Neural progenitor cell (in vitro differentiated cells): ENCODE results near the gene TINCR. TPM values are rescaled to one million over a fixed set of nuclear protein-coding genes. Genes with fewer than 3 reads are reported as not detected.
A peak's percentile ranks its signal among the peaks of the same experiment; 100 is the strongest.

Experiments
- DNase-seq: peaks from one replicate; pipeline ENCODE4 v3.0.0-alpha.2; 2016; ENCODE audit warnings: low spot score
- H2AFZ ChIP-seq: fragments of 200-600 bp; sonication (generic); replicated peaks from 2 replicates; pipeline ENCODE4 v1.6.1; 2016; ENCODE audit warnings: antibody characterized with exemption
- H3F3A ChIP-seq: fragments of 200-600 bp; sonication (generic); 2 replicates; pipeline ENCODE4 v1.6.1; 2016; ENCODE audit warnings: antibody characterized with exemption, low read depth
- H3K27ac ChIP-seq: fragments of 200-600 bp; sonication (generic); 2 replicates; pipeline ENCODE4 v1.5.1; 2016; ENCODE audit warnings: mild to moderate bottlenecking
- H3K27me3 ChIP-seq: fragments of 200-600 bp; sonication (generic); 2 replicates; pipeline ENCODE4 v1.6.1; 2016; ENCODE audit warnings: mild to moderate bottlenecking, moderate library complexity
- H3K36me3 ChIP-seq: fragments of 200-600 bp; sonication (generic); 2 replicates; pipeline ENCODE4 v1.5.1; 2016
- H3K4me1 ChIP-seq: fragments of 200-600 bp; sonication (generic); 2 replicates; pipeline ENCODE4 v1.6.1; 2016; ENCODE audit warnings: mixed run types
- H3K4me2 ChIP-seq: fragments of 200-600 bp; sonication (generic); 2 replicates; pipeline ENCODE4 v1.6.1; 2016
- H3K4me3 ChIP-seq: fragments of 200-600 bp; sonication (generic); 2 replicates; pipeline ENCODE4 v1.5.1; 2016
- H3K79me2 ChIP-seq: fragments of 200-600 bp; sonication (generic); 2 replicates; pipeline ENCODE4 v1.6.1; 2016; ENCODE audit warnings: low read depth
- H3K9ac ChIP-seq: fragments of 200-600 bp; sonication (generic); 2 replicates; pipeline ENCODE4 v1.6.1; 2016
- H3K9me3 ChIP-seq: fragments of 200-600 bp; sonication (generic); 2 replicates; pipeline ENCODE4 v1.5.1; 2016; ENCODE audit warnings: low read depth
- H4K20me1 ChIP-seq: fragments of 200-600 bp; sonication (generic); 2 replicates; pipeline ENCODE4 v1.6.1; 2016; ENCODE audit warnings: low read depth
- H3K27ac Mint-ChIP-seq: 3 replicates; pipeline ENCODE4 v1.8.0; 2021; ENCODE audit warnings: mixed read lengths
- H3K27me3 Mint-ChIP-seq: 2 replicates; pipeline ENCODE4 v1.8.0; 2022; ENCODE audit warnings: low read depth, mild to moderate bottlenecking, inconsistent platforms, moderate library complexity, mixed read lengths; ENCODE audit not compliant: insufficient read depth
- H3K36me3 Mint-ChIP-seq: 3 replicates; pipeline ENCODE4 v1.8.0; 2021; ENCODE audit warnings: mixed read lengths
- H3K4me1 Mint-ChIP-seq: 3 replicates; pipeline ENCODE4 v1.8.0; 2021; ENCODE audit warnings: mixed read lengths
- H3K4me3 Mint-ChIP-seq: 3 replicates; pipeline ENCODE4 v1.8.0; 2021; ENCODE audit warnings: mild to moderate bottlenecking, moderate library complexity, mixed read lengths
- H3K9me3 Mint-ChIP-seq: 3 replicates; pipeline ENCODE4 v1.8.0; 2020; ENCODE audit warnings: mixed read lengths
- EZH2 ChIP-seq: fragments of 200-600 bp; sonication (generic); IDR thresholded peaks from 2 replicates; pipeline ENCODE4 v1.6.1; 2017; ENCODE audit warnings: antibody characterized with exemption, mild to moderate bottlenecking, moderate library complexity
- EZH2phosphoT487 ChIP-seq: fragments of 200-600 bp; sonication (generic); IDR thresholded peaks from 2 replicates; pipeline ENCODE4 v1.6.1; 2017; ENCODE audit warnings: antibody characterized with exemption
- total RNA-seq: library from RNA; depleted of rRNA; stranded (reverse); fragments of >200 nt; gene quantifications from 2 replicates; pipeline ENCODE4 v1.2.3, GENCODE V29; 2015; ENCODE audit warnings: low replicate concordance
- TF ChIP-seq, protein P1 (sequence below): fragments of 200-600 bp; sonication (generic); IDR thresholded peaks from 2 replicates; pipeline ENCODE4 v1.5.1; 2017; ENCODE audit warnings: antibody characterized with exemption, mild to moderate bottlenecking

Gene TINCR
- total RNA-seq, 1 donor from 2014 or later = 1.8 TPM

GRCh38 chr19:5522106-5522505 is 45.6 kb downstream of the TINCR start:
- H3K4me2 ChIP-seq = no peak overlapping the region
- H3K9ac ChIP-seq = no peak overlapping the region
- H3F3A ChIP-seq = peaks cover 14% of the 10 kb centered on the region
- H3K27me3 ChIP-seq = no peaks in the 10 kb centered on the region
- no peaks in the 10 kb centered on the region for H3K9me3 ChIP-seq
- H3K4me1 Mint-ChIP-seq = peaks cover 22% of the 10 kb centered on the region
- DNase-seq = no peak
- H3K27me3 Mint-ChIP-seq = peaks cover 36% of the 10 kb centered on the region
- H3K27ac ChIP-seq = no peak overlapping the region
- no peaks in the 10 kb centered on the region for H4K20me1 ChIP-seq
- H3K4me3 ChIP-seq = no peak overlapping the region
- H3K4me1 ChIP-seq = peaks cover 11% of the 10 kb centered on the region
- peak overlapping the region; percentile 25 for H3K27ac Mint-ChIP-seq
- H3K36me3 Mint-ChIP-seq = no peaks in the 10 kb centered on the region
- H3K4me3 Mint-ChIP-seq = no peak overlapping the region
- H3K9me3 Mint-ChIP-seq = peaks cover 9% of the 10 kb centered on the region
- H3K36me3 ChIP-seq = no peaks in the 10 kb centered on the region
- TF ChIP-seq EZH2phosphoT487 (no peak), EZH2 (no peak)
- TF ChIP-seq, protein P1, sequence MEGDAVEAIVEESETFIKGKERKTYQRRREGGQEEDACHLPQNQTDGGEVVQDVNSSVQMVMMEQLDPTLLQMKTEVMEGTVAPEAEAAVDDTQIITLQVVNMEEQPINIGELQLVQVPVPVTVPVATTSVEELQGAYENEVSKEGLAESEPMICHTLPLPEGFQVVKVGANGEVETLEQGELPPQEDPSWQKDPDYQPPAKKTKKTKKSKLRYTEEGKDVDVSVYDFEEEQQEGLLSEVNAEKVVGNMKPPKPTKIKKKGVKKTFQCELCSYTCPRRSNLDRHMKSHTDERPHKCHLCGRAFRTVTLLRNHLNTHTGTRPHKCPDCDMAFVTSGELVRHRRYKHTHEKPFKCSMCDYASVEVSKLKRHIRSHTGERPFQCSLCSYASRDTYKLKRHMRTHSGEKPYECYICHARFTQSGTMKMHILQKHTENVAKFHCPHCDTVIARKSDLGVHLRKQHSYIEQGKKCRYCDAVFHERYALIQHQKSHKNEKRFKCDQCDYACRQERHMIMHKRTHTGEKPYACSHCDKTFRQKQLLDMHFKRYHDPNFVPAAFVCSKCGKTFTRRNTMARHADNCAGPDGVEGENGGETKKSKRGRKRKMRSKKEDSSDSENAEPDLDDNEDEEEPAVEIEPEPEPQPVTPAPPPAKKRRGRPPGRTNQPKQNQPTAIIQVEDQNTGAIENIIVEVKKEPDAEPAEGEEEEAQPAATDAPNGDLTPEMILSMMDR = no peak
- no peak overlapping the region for H2AFZ ChIP-seq
- H3K79me2 ChIP-seq = no peaks in the 10 kb centered on the region

DNA sequence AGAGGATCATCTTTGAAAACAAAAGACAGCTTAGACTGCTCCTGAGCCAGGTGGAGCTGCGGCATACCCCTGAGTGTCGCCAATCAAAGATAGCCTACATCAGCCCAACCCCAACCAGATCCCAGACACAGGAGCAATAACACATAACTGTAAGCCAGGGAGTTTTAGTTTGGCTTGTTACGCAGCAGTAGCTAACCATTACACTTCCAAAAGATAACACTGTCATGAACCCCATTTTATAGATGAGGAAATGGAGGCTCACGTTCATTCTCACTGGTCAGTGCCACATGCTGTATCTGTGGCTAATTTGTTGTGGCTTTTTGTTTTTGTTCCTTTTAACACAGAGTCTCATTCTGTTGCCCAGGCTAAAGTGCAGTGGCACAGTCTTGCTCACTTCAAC is 47.3 kb downstream of the TINCR start:
- Histone ChIP-seq H2AFZ (no peak overlapping the region), H3K27ac (no peak overlapping the region), H3K9ac (no peak overlapping the region), H3K4me1 (peaks cover 11% of the 10 kb centered on the region), H3K79me2 (no peaks in the 10 kb centered on the region), H4K20me1 (no peaks in the 10 kb centered on the region), H3K27me3 (no peaks in the 10 kb centered on the region), H3F3A (peaks cover 14% of the 10 kb centered on the region), H3K9me3 (no peaks in the 10 kb centered on the region), H3K4me3 (no peak overlapping the region), H3K36me3 (no peaks in the 10 kb centered on the region), H3K4me2 (no peak overlapping the region)
- Mint-ChIP-seq H3K27me3 (peaks cover 37% of the 10 kb centered on the region), H3K9me3 (peaks cover 22% of the 10 kb centered on the region), H3K4me3 (peak overlapping the region; percentile 43), H3K36me3 (no peaks in the 10 kb centered on the region), H3K4me1 (peaks cover 22% of the 10 kb centered on the region), H3K27ac (no peak overlapping the region)
- TF ChIP-seq EZH2 (no peak), EZH2phosphoT487 (no peak)
- TF ChIP-seq, protein P1 = no peak
- no peak for DNase-seq

DNA sequence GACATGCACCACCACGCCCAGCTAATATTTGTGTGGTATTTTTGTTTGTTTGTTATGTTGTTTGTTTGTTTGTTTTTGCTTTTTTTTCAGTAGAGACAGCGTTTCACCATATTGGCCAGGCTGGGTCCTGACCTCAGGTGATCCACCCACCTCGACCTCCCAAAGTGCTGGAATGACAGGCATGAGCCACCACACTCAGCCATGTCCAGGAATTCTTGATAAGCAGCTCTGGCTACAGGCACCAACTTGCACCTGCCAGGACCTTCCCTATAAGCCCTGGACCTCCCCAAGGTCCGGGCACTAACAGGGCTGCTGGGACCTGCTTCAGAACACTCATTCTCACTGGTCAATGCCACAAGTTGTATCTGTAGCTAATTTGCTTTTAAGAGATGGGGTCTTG is 48.7 kb downstream of the TINCR start:
- TF ChIP-seq EZH2 = no peak
- DNase-seq = no peak
- H2AFZ ChIP-seq = no peak overlapping the region
- no peak overlapping the region for H3K4me3 ChIP-seq
- peaks cover 30% of the 10 kb centered on the region for H3K27me3 Mint-ChIP-seq
- no peaks in the 10 kb centered on the region for H3K36me3 Mint-ChIP-seq
- no peaks in the 10 kb centered on the region for H3K9me3 ChIP-seq
- H3K27ac ChIP-seq = no peak overlapping the region
- H3K4me3 Mint-ChIP-seq = no peak overlapping the region
- peaks cover 6% of the 10 kb centered on the region for H3K4me1 ChIP-seq
- H3K9ac ChIP-seq = no peak overlapping the region
- H3K4me1 Mint-ChIP-seq = peaks cover 12% of the 10 kb centered on the region
- H3K4me2 ChIP-seq = no peak overlapping the region
- no peaks in the 10 kb centered on the region for H3K27me3 ChIP-seq
- H3K79me2 ChIP-seq = no peaks in the 10 kb centered on the region
- H3K36me3 ChIP-seq = no peaks in the 10 kb centered on the region
- peaks cover 10% of the 10 kb centered on the region for H3F3A ChIP-seq
- no peaks in the 10 kb centered on the region for H4K20me1 ChIP-seq
- peaks cover 21% of the 10 kb centered on the region for H3K9me3 Mint-ChIP-seq
- no peak overlapping the region for H3K27ac Mint-ChIP-seq

DNA sequence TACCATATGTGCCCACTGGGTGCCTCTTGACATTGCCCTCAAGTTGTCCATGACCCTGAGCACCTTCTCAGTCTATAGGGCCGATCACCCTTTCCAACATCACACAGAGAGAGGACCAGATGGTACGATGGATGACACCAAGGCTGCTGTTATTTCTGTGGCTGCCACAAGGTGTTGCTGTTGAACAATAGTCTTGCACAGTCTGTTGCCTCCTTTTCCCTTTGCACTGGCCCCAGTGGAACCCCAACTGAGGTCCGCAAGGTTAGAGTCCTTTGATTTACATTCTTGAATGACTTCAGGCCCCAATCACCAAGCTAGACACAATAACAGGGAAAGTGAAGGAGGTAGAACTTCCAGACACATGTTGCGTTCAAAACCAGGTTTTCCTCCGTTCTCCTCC is 52.0 kb downstream of the TINCR start:
- no peak for TF ChIP-seq EZH2
- TF ChIP-seq, protein P1 = peak; percentile 55
- no peaks in the 10 kb centered on the region for H3K4me1 ChIP-seq
- H3K36me3 ChIP-seq = no peaks in the 10 kb centered on the region
- no peak overlapping the region for H2AFZ ChIP-seq
- H3K4me2 ChIP-seq = no peak overlapping the region
- Mint-ChIP-seq H3K9me3 (peaks cover 21% of the 10 kb centered on the region), H3K27me3 (peaks cover 36% of the 10 kb centered on the region), H3K4me1 (no peaks in the 10 kb centered on the region), H3K27ac (no peak overlapping the region), H3K4me3 (no peak overlapping the region), H3K36me3 (no peaks in the 10 kb centered on the region)
- no peaks in the 10 kb centered on the region for H3F3A ChIP-seq
- H3K9ac ChIP-seq = no peak overlapping the region
- peaks cover 3% of the 10 kb centered on the region for H3K27me3 ChIP-seq
- H3K27ac ChIP-seq = no peak overlapping the region
- H4K20me1 ChIP-seq = no peaks in the 10 kb centered on the region
- H3K79me2 ChIP-seq = no peaks in the 10 kb centered on the region
- DNase-seq = no peak
- no peak overlapping the region for H3K4me3 ChIP-seq
- no peaks in the 10 kb centered on the region for H3K9me3 ChIP-seq
